Breast epithelium (tissue), 4 donors: ENCODE measurements around the gene TTLL6. TPM values are rescaled to one million over a fixed set of nuclear protein-coding genes. Genes with fewer than 3 reads are reported as not detected.

Experiments used
- DNase-seq, 2 donors: peaks; one replicate each; pipeline ENCODE4 v3.0.0-alpha.2; 2019; ENCODE audit warnings: low spot score in 2 of 2
- H3K27ac ChIP-seq, 2 donors: fragments of 200-600 bp; sonication (generic) in 1 of 2; one replicate each; pipeline ENCODE4 v1.5.1; 2016 to 2019; ENCODE audit warnings: mild to moderate bottlenecking in 1 of 2
- H3K27me3 ChIP-seq, 2 donors: fragments of 200-600 bp; sonication (generic) in 1 of 2; one replicate each; pipeline versions ENCODE4 v1.5.1 to v1.6.0; 2017 to 2019; ENCODE audit warnings: control low read depth in 1 of 2, mild to moderate bottlenecking in 1 of 2
- H3K36me3 ChIP-seq: fragments of 200-600 bp; one replicate; pipeline ENCODE4 v1.5.1; 2019
- H3K4me1 ChIP-seq, 2 donors: fragments of 200-600 bp; sonication (generic); one replicate each; pipeline ENCODE4 v1.5.1; 2016 to 2019; ENCODE audit warnings: control low read depth in 1 of 2
- H3K4me3 ChIP-seq, 3 donors: fragments of 200-600 bp; sonication (generic); 1 replicate in 2 of 3; 2 replicates in 1 of 3; pipeline ENCODE4 v1.5.1; 2016 to 2019; ENCODE audit warnings: mild to moderate bottlenecking in 3 of 3, moderate library complexity in 2 of 3
- H3K9me3 ChIP-seq, 2 donors: fragments of 200-600 bp; sonication (generic) in 1 of 2; one replicate each; pipeline ENCODE4 v1.5.1; 2016 to 2019; ENCODE audit warnings: control low read depth in 1 of 2
- POLR2A ChIP-seq: fragments of 450-650 bp; IDR thresholded peaks from one replicate; pipeline ENCODE4 v1.6.1; 2016; ENCODE audit warnings: antibody characterized with exemption, mild to moderate bottlenecking, moderate library complexity
- POLR2AphosphoS5 ChIP-seq, 3 donors: sonication (generic); formaldehyde crosslinking; IDR thresholded peaks; one replicate each; pipeline ENCODE4 v1.6.1; 2017; ENCODE audit warnings: antibody characterized with exemption in 3 of 3
- intact Hi-C: fragments of 100-400 bp; cut with DNase I; formaldehyde crosslinking; loops from one replicate; pipeline ENCODE4 v1.15.1; 2023; ENCODE audit warnings: low total_unique reads
- total RNA-seq, 3 donors: library from RNA; depleted of rRNA; stranded (reverse); fragments of >200 nt; gene quantifications; one replicate each; pipeline ENCODE4 v1.1.0, GENCODE V29; 2016
- TF ChIP-seq, protein P1 (sequence below), 3 donors: fragments of 450-650 bp; IDR thresholded peaks; one replicate each; pipeline ENCODE4 v1.5.1; 2016 to 2017; ENCODE audit warnings: antibody characterized with exemption in 3 of 3, mild to moderate bottlenecking in 3 of 3, moderate library complexity in 3 of 3

Gene TTLL6
- total RNA-seq, 3 donors from 2014 or later: under 0.01 to 0.32 TPM; not detected in 1

DNA sequence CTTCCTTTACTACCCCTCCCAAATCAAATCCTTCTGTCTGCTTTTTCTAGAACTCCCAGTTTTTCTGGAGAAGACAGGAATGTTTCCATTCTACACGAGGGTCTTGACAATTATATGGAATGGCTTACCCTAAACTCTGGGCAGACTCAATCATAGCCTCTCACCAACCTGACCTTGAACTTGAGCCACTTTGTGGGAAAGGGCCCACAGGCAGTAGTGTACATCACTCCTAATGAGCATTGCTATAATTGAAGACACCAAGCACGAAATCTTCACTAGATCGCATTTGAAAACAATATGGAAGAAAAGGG is 86.8 kb downstream of the TTLL6 start:
- Histone ChIP-seq H3K9me3 (no peaks in the 10 kb centered on the region), H3K27me3 (peaks cover 23 to 100% of the 10 kb centered on the region in 2 donors), H3K36me3 (no peaks in the 10 kb centered on the region), H3K4me3 (no peak overlapping the region), H3K27ac (no peak overlapping the region), H3K4me1 (no peaks in the 10 kb centered on the region)
- intact Hi-C loops: loop anchor here (10.0 kb wide), 1 partner anchor 65 kb away; no protein-coding TSS in a partner anchor
- no peak for DNase-seq
- no peak for TF ChIP-seq POLR2AphosphoS5 (IDR thresholded peaks at IDR 0.05)
- TF ChIP-seq, protein P1, sequence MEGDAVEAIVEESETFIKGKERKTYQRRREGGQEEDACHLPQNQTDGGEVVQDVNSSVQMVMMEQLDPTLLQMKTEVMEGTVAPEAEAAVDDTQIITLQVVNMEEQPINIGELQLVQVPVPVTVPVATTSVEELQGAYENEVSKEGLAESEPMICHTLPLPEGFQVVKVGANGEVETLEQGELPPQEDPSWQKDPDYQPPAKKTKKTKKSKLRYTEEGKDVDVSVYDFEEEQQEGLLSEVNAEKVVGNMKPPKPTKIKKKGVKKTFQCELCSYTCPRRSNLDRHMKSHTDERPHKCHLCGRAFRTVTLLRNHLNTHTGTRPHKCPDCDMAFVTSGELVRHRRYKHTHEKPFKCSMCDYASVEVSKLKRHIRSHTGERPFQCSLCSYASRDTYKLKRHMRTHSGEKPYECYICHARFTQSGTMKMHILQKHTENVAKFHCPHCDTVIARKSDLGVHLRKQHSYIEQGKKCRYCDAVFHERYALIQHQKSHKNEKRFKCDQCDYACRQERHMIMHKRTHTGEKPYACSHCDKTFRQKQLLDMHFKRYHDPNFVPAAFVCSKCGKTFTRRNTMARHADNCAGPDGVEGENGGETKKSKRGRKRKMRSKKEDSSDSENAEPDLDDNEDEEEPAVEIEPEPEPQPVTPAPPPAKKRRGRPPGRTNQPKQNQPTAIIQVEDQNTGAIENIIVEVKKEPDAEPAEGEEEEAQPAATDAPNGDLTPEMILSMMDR (IDR thresholded peaks at IDR 0.05): no peak
- TF ChIP-seq POLR2A: no peak

- intact Hi-C loops: loop anchor here (10.0 kb wide), 1 partner anchor 65 kb away; no protein-coding TSS in a partner anchor
- H3K27ac ChIP-seq: no peak overlapping the region
Observed at GRCh38 chr17:48729335-48730239, 87.4 kb downstream of the TTLL6 start.

DNA sequence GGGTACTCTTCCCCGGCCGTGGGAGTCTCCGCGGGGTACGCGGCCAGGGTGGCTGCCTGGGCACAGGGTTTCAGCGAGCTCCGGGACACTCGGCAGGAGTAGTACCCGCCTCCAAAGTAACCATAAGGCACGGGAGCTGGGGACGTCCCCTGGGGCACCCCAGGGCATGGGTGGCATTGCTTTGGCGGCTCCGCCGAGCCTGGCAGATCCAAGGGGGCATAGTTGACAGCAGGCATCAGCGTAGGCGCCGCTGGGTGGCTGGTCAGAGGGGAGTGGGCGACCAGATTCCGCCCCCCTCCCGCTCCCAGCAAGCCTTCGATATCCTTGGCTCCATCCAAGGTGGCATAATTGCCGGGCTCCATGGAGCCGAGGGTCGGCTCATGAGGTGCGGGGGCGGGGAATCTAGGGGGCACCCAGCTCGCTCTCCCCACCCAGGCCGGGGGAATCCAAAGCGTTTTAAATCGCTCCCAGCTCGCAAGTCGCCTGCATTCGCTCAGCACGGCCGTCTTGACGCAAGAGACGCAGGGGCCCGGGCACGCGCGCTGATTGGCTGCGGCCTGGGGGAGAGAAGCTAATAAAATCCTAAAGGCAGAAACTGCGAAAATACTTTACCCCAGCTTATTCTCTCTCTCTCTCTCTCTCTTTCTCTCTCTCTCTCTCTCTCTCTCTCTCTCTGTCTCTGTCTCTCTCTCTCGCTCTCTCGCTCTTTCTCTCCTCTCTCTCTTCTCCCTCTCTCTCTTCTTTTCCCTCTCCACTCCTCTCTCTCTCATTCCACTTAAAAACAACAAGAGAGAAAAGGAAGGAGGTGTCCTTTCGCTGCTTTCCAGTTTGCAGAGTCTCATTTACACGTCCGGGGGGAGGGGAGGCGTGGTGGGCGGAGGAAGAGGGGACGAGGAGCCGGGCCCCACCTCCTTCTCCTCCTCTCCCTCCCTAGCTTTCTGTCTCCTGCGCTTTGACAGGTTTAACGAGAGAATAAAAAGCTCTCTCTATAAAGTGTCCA is 88.5 kb downstream of the TTLL6 start, which contains the start of gene HOXB13:
Gene HOXB13, minus strand, starts transcription at position 519 of the 1,000 bp plus-strand sequence. Its CDS starts 157 bp downstream, at position 362.
- intact Hi-C loops: no loop called here
- H3K4me3 ChIP-seq: peak within 1 kb of the TSS in 2 of 3 donors; percentile 2 to 54
- no peak for DNase-seq

More at GRCh38 chr17:48729335-48730239, 87.4 kb downstream of the TTLL6 start:
- Histone ChIP-seq H3K4me1 (no peaks in the 10 kb centered on the region), H3K9me3 (no peaks in the 10 kb centered on the region), H3K4me3 (peak overlapping the region in 1 of 3 donors; percentile 54), H3K27me3 (peaks cover 27 to 100% of the 10 kb centered on the region in 2 donors), H3K36me3 (no peaks in the 10 kb centered on the region)
- no peak for DNase-seq
- TF ChIP-seq POLR2A: no peak
- no peak for TF ChIP-seq POLR2AphosphoS5 (IDR thresholded peaks at IDR 0.05)
- TF ChIP-seq, protein P1 (IDR thresholded peaks at IDR 0.05): no peak

GRCh38 chr17:48727415-48728175 is 89.4 kb downstream of the TTLL6 start:
- H3K9me3 ChIP-seq: no peaks in the 10 kb centered on the region
- no peak overlapping the region for H3K27ac ChIP-seq
- intact Hi-C loops: no loop called here
- DNase-seq: no peak
- TF ChIP-seq POLR2AphosphoS5 (IDR thresholded peaks at IDR 0.05): no peak
- TF ChIP-seq, protein P1 (IDR thresholded peaks at IDR 0.05): no peak
- TF ChIP-seq POLR2A: no peak
- H3K4me1 ChIP-seq: no peaks in the 10 kb centered on the region
- peaks cover 18 to 100% of the 10 kb centered on the region in 2 donors for H3K27me3 ChIP-seq
- H3K4me3 ChIP-seq: no peak overlapping the region
- no peaks in the 10 kb centered on the region for H3K36me3 ChIP-seq

More for the DNA sequence above, 88.5 kb downstream of the TTLL6 start, which contains the start of gene HOXB13:
- TF ChIP-seq POLR2AphosphoS5 (IDR thresholded peaks at IDR 0.05): no peak
- TF ChIP-seq, protein P1 (IDR thresholded peaks at IDR 0.05): no peak
- TF ChIP-seq POLR2A: no peak
- Histone ChIP-seq H3K27me3 (peaks cover 21 to 100% of the 10 kb centered on the region in 2 donors), H3K36me3 (no peaks in the 10 kb centered on the region), H3K4me1 (no peaks in the 10 kb centered on the region), H3K9me3 (no peaks in the 10 kb centered on the region), H3K27ac (no peak within 1 kb of the TSS)
